GM23338 (cell line): Measurements from ENCODE around the gene TMEM256. TPM values are rescaled to one million over a fixed set of nuclear protein-coding genes. Genes with fewer than 3 reads are reported as not detected.
A peak's percentile ranks its signal among the peaks of the same experiment; 100 is the strongest.

Source experiments
- ATAC-seq: fragments of 200-7000 bp; cut with Tn5 transposase; 3 replicates; pipeline ENCODE4 v1.9.1; 2020
- DNase-seq: peaks from one replicate; pipeline ENCODE4 v3.0.0-alpha.2; 2015; ENCODE audit warnings: low spot score
- H2AFZ ChIP-seq: fragments of 200-600 bp; sonication (generic); 2 replicates; pipeline ENCODE4 v1.8.0; 2016; ENCODE audit warnings: antibody characterized with exemption, mild to moderate bottlenecking, moderate library complexity
- H3F3A ChIP-seq: fragments of 200-600 bp; sonication (generic); replicated peaks from 2 replicates; pipeline ENCODE4 v1.8.0; 2017; ENCODE audit warnings: antibody characterized with exemption, mixed run types, low read depth
- H3K27ac ChIP-seq: fragments of 200-600 bp; sonication (generic); 2 replicates; pipeline ENCODE4 v1.6.1; 2016; ENCODE audit warnings: low read depth
- H3K27me3 ChIP-seq: fragments of 200-600 bp; sonication (generic); 2 replicates; pipeline ENCODE4 v1.8.0; 2016; ENCODE audit warnings: mild to moderate bottlenecking, mixed run types, moderate library complexity; ENCODE audit not compliant: insufficient read depth
- H3K36me3 ChIP-seq: fragments of 200-600 bp; sonication (generic); 2 replicates; pipeline ENCODE4 v1.8.0; 2016; ENCODE audit warnings: mild to moderate bottlenecking; ENCODE audit not compliant: insufficient read depth
- H3K4me1 ChIP-seq: fragments of 200-600 bp; sonication (generic); 2 replicates; pipeline ENCODE4 v1.8.0; 2016; ENCODE audit warnings: mild to moderate bottlenecking, moderate library complexity; ENCODE audit not compliant: insufficient read depth
- H3K4me2 ChIP-seq: fragments of 200-600 bp; sonication (generic); 2 replicates; pipeline ENCODE4 v1.7.1; 2017; ENCODE audit warnings: mixed run types
- H3K4me3 ChIP-seq: fragments of 200-600 bp; sonication (generic); 2 replicates; pipeline ENCODE4 v1.6.1; 2016; ENCODE audit warnings: mixed run types
- H3K79me2 ChIP-seq: fragments of 200-600 bp; sonication (generic); replicated peaks from 2 replicates; pipeline ENCODE4 v1.8.0; 2017; ENCODE audit warnings: mild to moderate bottlenecking; ENCODE audit not compliant: insufficient read depth
- H3K9me2 ChIP-seq: fragments of 200-600 bp; sonication (generic); 2 replicates; pipeline ENCODE4 v1.8.0; 2017; ENCODE audit not compliant: insufficient read depth
- H4K20me1 ChIP-seq: fragments of 200-600 bp; sonication (generic); replicated peaks from 2 replicates; pipeline ENCODE4 v1.8.0; 2017; ENCODE audit warnings: mild to moderate bottlenecking; ENCODE audit not compliant: insufficient read depth
- H3K27ac Mint-ChIP-seq: 2 replicates; pipeline ENCODE4 v1.8.0; 2020; ENCODE audit warnings: inconsistent platforms, mild to moderate bottlenecking, moderate library complexity, mixed read lengths
- H3K27me3 Mint-ChIP-seq: 3 replicates; pipeline ENCODE4 v1.8.0; 2022; ENCODE audit warnings: low read depth, mild to moderate bottlenecking, moderate library complexity, mixed read lengths, inconsistent platforms; ENCODE audit not compliant: insufficient read depth, poor library complexity
- H3K36me3 Mint-ChIP-seq: 3 replicates; pipeline ENCODE4 v1.8.0; 2021; ENCODE audit warnings: low read depth, mild to moderate bottlenecking, inconsistent platforms, moderate library complexity, mixed read lengths
- H3K4me1 Mint-ChIP-seq: 3 replicates; pipeline ENCODE4 v1.8.0; 2020; ENCODE audit warnings: mild to moderate bottlenecking, inconsistent platforms, mixed read lengths
- H3K4me3 Mint-ChIP-seq: 3 replicates; pipeline ENCODE4 v1.8.0; 2021; ENCODE audit warnings: moderate library complexity, mild to moderate bottlenecking, inconsistent platforms, mixed read lengths
- H3K9me3 Mint-ChIP-seq: 3 replicates; pipeline ENCODE4 v1.8.0; 2020; ENCODE audit warnings: moderate library complexity, mild to moderate bottlenecking, inconsistent platforms, mixed read lengths
- CREB1 ChIP-seq: fragments of 250-450 bp; sonication (Bioruptor Pico); IDR thresholded peaks from 2 replicates; pipeline ENCODE4 v1.5.0; 2020; ENCODE audit warnings: low read depth, mild to moderate bottlenecking, moderate library complexity
- CTCF ChIP-seq, 2 experiments: fragments of 200-600 bp in 1 of 2; sonication (generic) in 1 of 2; conservative IDR thresholded peaks; 2 replicates each; pipeline versions ENCODE4 v1.5.1 to v1.6.1; 2016 to 2017; ENCODE audit warnings: antibody characterized with exemption in 2 of 2, low read depth in 2 of 2, mild to moderate bottlenecking in 2 of 2, moderate library complexity in 1 of 2
- JUNB ChIP-seq: IDR thresholded peaks from one replicate; pipeline ENCODE4 v1.6.1; 2016; ENCODE audit warnings: antibody characterized with exemption; ENCODE audit not compliant: unreplicated experiment
- STAT1 ChIP-seq: IDR thresholded peaks from one replicate; pipeline ENCODE4 v1.6.1; 2016; ENCODE audit warnings: antibody characterized with exemption; ENCODE audit not compliant: unreplicated experiment
- ZNF114 ChIP-seq: fragments of 250-450 bp; sonication (Bioruptor Pico); IDR thresholded peaks from 2 replicates; pipeline ENCODE4 v1.5.0; 2020; ENCODE audit warnings: mild to moderate bottlenecking, moderate library complexity
- ZNF331 ChIP-seq: fragments of 250-450 bp; sonication (Bioruptor Pico); IDR thresholded peaks from 2 replicates; pipeline ENCODE4 v1.5.0; 2020; ENCODE audit warnings: low read depth, mild to moderate bottlenecking, moderate library complexity
- polyA plus RNA-seq: library from polyadenylated mRNA; unstranded; fragments of >200 nt; fragmentation: Nextera tagmentation; extraction: Ambion mirVana; gene quantifications from 2 replicates; pipeline ENCODE4 v1.2.1, GENCODE V29; 2016
- total RNA-seq: library from RNA; depleted of rRNA; stranded (reverse); fragments of >200 nt; shearing (Covaris generic); gene quantifications from 2 replicates; pipeline ENCODE4 v1.2.3, GENCODE V29; 2014

The TMEM256 gene
- total and polyA plus RNA-seq, 2 experiments from 2014 or later, result 127 to 197 TPM

- ATAC-seq, result peak; percentile 70
- no peak for TF ChIP-seq STAT1
- no peak for TF ChIP-seq ZNF331 (CRISPR knock-in tag)
- peak; percentile 58 to 70 for TF ChIP-seq CTCF (conservative IDR thresholded peaks at IDR 0.05; ENCODE audit: low read depth in 2 of 2)
- H3K27ac ChIP-seq, result no peak overlapping the region
Observed at GRCh38 chr17:7393613-7394451, 10.1 kb downstream of the TMEM256 start.

DNA sequence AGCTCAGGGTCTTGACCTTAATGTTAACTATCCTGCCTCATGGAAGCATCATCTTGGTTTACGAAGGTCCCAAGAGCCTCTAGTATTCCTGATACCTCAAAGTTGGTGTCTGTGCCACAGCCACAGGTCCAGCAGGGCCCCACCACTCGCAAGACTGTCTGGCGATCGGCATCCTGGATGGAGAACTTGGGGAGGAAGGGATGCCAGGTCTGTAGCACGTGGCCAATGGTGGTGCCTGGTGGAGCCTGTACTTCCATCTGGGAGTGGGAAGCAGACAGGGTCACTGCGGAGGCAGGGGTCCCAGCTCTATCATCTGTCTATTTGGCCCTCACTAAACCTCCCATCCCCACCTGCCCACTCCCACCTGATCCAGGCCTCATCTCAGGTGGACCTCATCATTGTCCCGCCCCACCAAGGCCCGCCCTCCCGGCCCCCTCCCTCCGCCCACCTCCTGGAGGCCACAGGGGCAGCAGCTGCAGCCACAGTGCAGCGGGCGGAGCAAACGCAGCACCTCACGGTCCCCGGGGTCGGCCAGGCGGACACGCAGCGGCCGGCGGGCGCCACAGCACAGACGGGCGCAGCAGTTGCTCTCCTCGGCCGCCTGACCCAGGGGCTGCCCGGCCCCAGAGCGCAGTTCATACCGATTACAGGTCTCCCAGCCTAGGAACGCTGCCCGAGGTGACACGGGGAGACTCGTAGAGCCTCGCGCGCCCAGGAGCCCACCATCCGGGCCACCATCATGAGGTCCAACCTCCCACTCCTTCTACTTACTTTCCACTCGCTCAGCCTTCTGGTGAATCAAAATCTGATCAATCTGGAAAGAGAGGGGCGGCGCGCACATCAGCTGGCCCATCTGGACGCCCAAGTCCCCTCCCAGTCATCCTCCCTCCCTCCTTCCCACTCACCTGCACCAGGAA is 10.9 kb downstream of the TMEM256 start:
- H2AFZ ChIP-seq, result peak overlapping the region; percentile 32; the same call in 1 of the 2 replicates
- Mint-ChIP-seq H3K4me3 (peak overlapping the region; percentile 87), H3K36me3 (peaks cover 31% of the 10 kb centered on the region), H3K27me3 (peaks cover 16% of the 10 kb centered on the region), H3K27ac (no peak overlapping the region), H3K4me1 (peaks cover 25% of the 10 kb centered on the region), H3K9me3 (no peaks in the 10 kb centered on the region)
- peaks cover 4% of the 10 kb centered on the region for H3K36me3 ChIP-seq
- H3K79me2 ChIP-seq, result no peaks in the 10 kb centered on the region
- H3F3A ChIP-seq, result peaks cover 21% of the 10 kb centered on the region; the same call in 1 of the 2 replicates
- H3K27ac ChIP-seq, result no peak overlapping the region
- peaks cover 12% of the 10 kb centered on the region for H4K20me1 ChIP-seq
- no peaks in the 10 kb centered on the region; the same call in 1 of the 2 replicates for H3K4me1 ChIP-seq
- peak; percentile 47 for DNase-seq
- peak overlapping the region; percentile 98 for H3K4me2 ChIP-seq
- ATAC-seq, result peak; percentile 24
- peak overlapping the region; percentile 91 for H3K4me3 ChIP-seq
- H3K9me2 ChIP-seq, result no peaks in the 10 kb centered on the region
- TF ChIP-seq CTCF (conservative IDR thresholded peaks at IDR 0.05; ENCODE audit: low read depth in 2 of 2), result no peak
- no peak for TF ChIP-seq CREB1 (CRISPR knock-in tag)
- no peak for TF ChIP-seq JUNB
- TF ChIP-seq ZNF114, result no peak
- no peaks in the 10 kb centered on the region for H3K27me3 ChIP-seq

More at GRCh38 chr17:7393613-7394451, 10.1 kb downstream of the TMEM256 start:
- Histone ChIP-seq H3K9me2 (no peaks in the 10 kb centered on the region), H3K4me3 (peak overlapping the region; percentile 91), H3K4me2 (peak overlapping the region; percentile 98), H4K20me1 (peaks cover 12% of the 10 kb centered on the region), H3K79me2 (no peaks in the 10 kb centered on the region), H2AFZ (peak overlapping the region; percentile 91), H3F3A (peaks cover 21% of the 10 kb centered on the region; the same call in 1 of the 2 replicates), H3K27me3 (no peaks in the 10 kb centered on the region), H3K4me1 (no peaks in the 10 kb centered on the region; the same call in 1 of the 2 replicates), H3K36me3 (peaks cover 4% of the 10 kb centered on the region; the same call in 1 of the 2 replicates)
- H3K4me3 Mint-ChIP-seq, result peak overlapping the region; percentile 87
- H3K9me3 Mint-ChIP-seq, result no peaks in the 10 kb centered on the region
- H3K27me3 Mint-ChIP-seq, result peaks cover 16% of the 10 kb centered on the region
- H3K4me1 Mint-ChIP-seq, result peaks cover 25% of the 10 kb centered on the region
- DNase-seq, result peak; percentile 88
- peaks cover 31% of the 10 kb centered on the region for H3K36me3 Mint-ChIP-seq
- no peak overlapping the region for H3K27ac Mint-ChIP-seq
